Measurements from ENCODE around the gene C19orf85. TPM values are rescaled to one million over a fixed set of nuclear protein-coding genes. Genes with fewer than 3 reads are reported as not detected.

Gene C19orf85
- total RNA-seq, 1 donor from 2014 or later: not detected

- peaks cover 21% of the 10 kb centered on the region for H3K27me3 ChIP-seq (ENCODE audit: low read depth)
- DNase-seq (no peak), ATAC-seq (no peak)
- no peak overlapping the region for H3K4me3 ChIP-seq
- TF ChIP-seq, protein P1, sequence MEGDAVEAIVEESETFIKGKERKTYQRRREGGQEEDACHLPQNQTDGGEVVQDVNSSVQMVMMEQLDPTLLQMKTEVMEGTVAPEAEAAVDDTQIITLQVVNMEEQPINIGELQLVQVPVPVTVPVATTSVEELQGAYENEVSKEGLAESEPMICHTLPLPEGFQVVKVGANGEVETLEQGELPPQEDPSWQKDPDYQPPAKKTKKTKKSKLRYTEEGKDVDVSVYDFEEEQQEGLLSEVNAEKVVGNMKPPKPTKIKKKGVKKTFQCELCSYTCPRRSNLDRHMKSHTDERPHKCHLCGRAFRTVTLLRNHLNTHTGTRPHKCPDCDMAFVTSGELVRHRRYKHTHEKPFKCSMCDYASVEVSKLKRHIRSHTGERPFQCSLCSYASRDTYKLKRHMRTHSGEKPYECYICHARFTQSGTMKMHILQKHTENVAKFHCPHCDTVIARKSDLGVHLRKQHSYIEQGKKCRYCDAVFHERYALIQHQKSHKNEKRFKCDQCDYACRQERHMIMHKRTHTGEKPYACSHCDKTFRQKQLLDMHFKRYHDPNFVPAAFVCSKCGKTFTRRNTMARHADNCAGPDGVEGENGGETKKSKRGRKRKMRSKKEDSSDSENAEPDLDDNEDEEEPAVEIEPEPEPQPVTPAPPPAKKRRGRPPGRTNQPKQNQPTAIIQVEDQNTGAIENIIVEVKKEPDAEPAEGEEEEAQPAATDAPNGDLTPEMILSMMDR (IDR thresholded peaks at IDR 0.05): no peak
- no peaks in the 10 kb centered on the region for H3K9me3 ChIP-seq
- intact Hi-C loops (cut with DNase I): no loop called here
- H3K36me3 ChIP-seq: no peaks in the 10 kb centered on the region
- no peak overlapping the region for H3K27ac ChIP-seq
- peaks cover 17% of the 10 kb centered on the region for H3K4me1 ChIP-seq
These were observed 8.8 kb downstream of the C19orf85 start for GRCh38 chr19:55455576-55456235.

DNA sequence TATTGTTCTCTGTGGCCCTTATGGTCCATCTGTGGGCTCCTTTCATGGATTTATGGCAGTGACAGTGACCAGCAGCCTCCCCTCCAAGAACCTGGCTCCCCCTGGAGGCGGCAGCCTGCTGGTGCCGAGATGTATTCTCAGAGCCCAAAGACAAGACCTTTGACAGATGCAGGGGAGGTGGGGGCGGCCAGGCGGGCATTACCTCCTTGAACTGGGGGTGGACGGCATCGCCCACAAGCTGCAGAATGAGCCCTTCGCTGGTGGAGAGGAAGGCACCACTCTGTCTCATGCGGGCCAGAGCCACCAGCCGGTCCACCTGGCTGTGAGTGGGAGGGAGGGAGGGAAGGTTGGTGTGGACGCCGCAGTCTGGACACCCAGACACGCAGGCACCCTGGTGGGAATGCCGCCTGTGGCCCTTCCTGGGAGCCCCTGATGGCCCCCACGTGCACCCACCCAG lies 9.7 kb downstream of the C19orf85 start:
- Histone ChIP-seq H3K27me3 (ENCODE audit: low read depth) (peaks cover 22% of the 10 kb centered on the region), H3K9me3 (no peaks in the 10 kb centered on the region), H3K36me3 (no peaks in the 10 kb centered on the region), H3K27ac (no peak overlapping the region), H3K4me3 (no peak overlapping the region), H3K4me1 (peaks cover 8% of the 10 kb centered on the region)
- ATAC-seq (no peak), DNase-seq (no peak)
- intact Hi-C loops (cut with DNase I): no loop called here
- TF ChIP-seq, protein P1 (IDR thresholded peaks at IDR 0.05): peak; percentile 44

GRCh38 chr19:55453511-55454260 lies 10.9 kb downstream of the C19orf85 start:
- H3K4me1 ChIP-seq: peaks cover 5% of the 10 kb centered on the region
- no peak for ATAC-seq
- H3K36me3 ChIP-seq: no peaks in the 10 kb centered on the region
- H3K4me3 ChIP-seq: no peak overlapping the region
- no peak overlapping the region for H3K27ac ChIP-seq
- H3K27me3 ChIP-seq (ENCODE audit: low read depth): peaks cover 30% of the 10 kb centered on the region
- no peak for DNase-seq
- intact Hi-C loops (cut with DNase I): no loop called here
- TF ChIP-seq, protein P1 (IDR thresholded peaks at IDR 0.05): no peak
- no peaks in the 10 kb centered on the region for H3K9me3 ChIP-seq

GRCh38 chr19:55452749-55453346 lies 11.7 kb downstream of the C19orf85 start:
- intact Hi-C loops (cut with DNase I): no loop called here
- H3K9me3 ChIP-seq: no peaks in the 10 kb centered on the region
- H3K27ac ChIP-seq: no peak overlapping the region
- H3K27me3 ChIP-seq (ENCODE audit: low read depth): peaks cover 30% of the 10 kb centered on the region
- no peaks in the 10 kb centered on the region for H3K36me3 ChIP-seq
- peak; percentile 51 to 72 for ATAC-seq
- DNase-seq: no peak
- H3K4me1 ChIP-seq: peaks cover 5% of the 10 kb centered on the region
- TF ChIP-seq, protein P1 (IDR thresholded peaks at IDR 0.05): no peak
- no peak overlapping the region for H3K4me3 ChIP-seq

- no peak overlapping the region for H3K27ac ChIP-seq
- peaks cover 35% of the 10 kb centered on the region for H3K27me3 ChIP-seq (ENCODE audit: low read depth)
- H3K36me3 ChIP-seq: no peaks in the 10 kb centered on the region
- no peak for DNase-seq
- no peaks in the 10 kb centered on the region for H3K9me3 ChIP-seq
- H3K4me1 ChIP-seq: peaks cover 5% of the 10 kb centered on the region
- intact Hi-C loops (cut with DNase I): no loop called here
- ATAC-seq: no peak
- TF ChIP-seq, protein P1 (IDR thresholded peaks at IDR 0.05): no peak
- H3K4me3 ChIP-seq: no peak overlapping the region
These were observed 12.4 kb downstream of the C19orf85 start for GRCh38 chr19:55451965-55452748.

All from lower lobe of right lung (tissue), 2 donors.